ENCODE results near the gene SMPDL3A.
A peak's percentile ranks its signal among the peaks of the same experiment; 100 is the strongest.

The SMPDL3A gene

DNA sequence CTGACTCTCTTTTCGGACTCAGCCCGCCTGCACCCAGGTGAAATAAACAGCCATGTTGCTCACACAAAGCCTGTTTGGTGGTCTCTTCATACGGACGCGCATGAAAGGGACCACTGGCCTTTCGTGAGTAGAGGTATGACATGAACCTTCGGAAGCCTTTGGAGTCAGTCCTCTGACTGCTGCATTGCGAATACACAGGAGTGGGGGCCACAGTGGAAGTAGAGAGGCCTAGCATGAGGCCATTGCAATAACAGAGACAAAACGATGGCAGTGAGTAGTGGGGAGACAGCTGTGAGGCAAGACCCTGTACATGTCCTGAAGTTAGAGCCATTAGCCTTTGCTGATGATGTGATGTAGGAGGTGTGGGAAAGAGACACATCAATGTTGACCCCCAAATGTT is 56.4 kb downstream of the SMPDL3A start:
- no peak overlapping the region for H3K4me3 ChIP-seq
- TF ChIP-seq Cebpa-rat (IDR thresholded peaks at IDR 0.05) = no peak
- no peak overlapping the region for H3K27ac ChIP-seq
- no peak overlapping the region for H3K9ac ChIP-seq
- H3K36me3 ChIP-seq = no peaks in the 10 kb centered on the region
- H4K20me1 ChIP-seq = no peaks in the 10 kb centered on the region
- no peak overlapping the region for H3K4me2 ChIP-seq
- H3K9me3 ChIP-seq = peaks cover 3% of the 10 kb centered on the region; the same call in 1 of the 2 replicates
- no peaks in the 10 kb centered on the region for H3K4me1 ChIP-seq
- no peaks in the 10 kb centered on the region for H3K27me3 ChIP-seq

GRCh38 chr6:122845916-122846612 is 57.0 kb downstream of the SMPDL3A start:
- Histone ChIP-seq H3K4me1 (no peaks in the 10 kb centered on the region), H3K4me2 (no peak overlapping the region), H3K9ac (no peak overlapping the region), H3K9me3 (peaks cover 8% of the 10 kb centered on the region; the same call in 1 of the 2 replicates), H3K27ac (no peak overlapping the region), H3K27me3 (no peaks in the 10 kb centered on the region), H3K4me3 (no peak overlapping the region), H3K36me3 (no peaks in the 10 kb centered on the region), H4K20me1 (no peaks in the 10 kb centered on the region)
- TF ChIP-seq Cebpa-rat (IDR thresholded peaks at IDR 0.05) = no peak

DNA sequence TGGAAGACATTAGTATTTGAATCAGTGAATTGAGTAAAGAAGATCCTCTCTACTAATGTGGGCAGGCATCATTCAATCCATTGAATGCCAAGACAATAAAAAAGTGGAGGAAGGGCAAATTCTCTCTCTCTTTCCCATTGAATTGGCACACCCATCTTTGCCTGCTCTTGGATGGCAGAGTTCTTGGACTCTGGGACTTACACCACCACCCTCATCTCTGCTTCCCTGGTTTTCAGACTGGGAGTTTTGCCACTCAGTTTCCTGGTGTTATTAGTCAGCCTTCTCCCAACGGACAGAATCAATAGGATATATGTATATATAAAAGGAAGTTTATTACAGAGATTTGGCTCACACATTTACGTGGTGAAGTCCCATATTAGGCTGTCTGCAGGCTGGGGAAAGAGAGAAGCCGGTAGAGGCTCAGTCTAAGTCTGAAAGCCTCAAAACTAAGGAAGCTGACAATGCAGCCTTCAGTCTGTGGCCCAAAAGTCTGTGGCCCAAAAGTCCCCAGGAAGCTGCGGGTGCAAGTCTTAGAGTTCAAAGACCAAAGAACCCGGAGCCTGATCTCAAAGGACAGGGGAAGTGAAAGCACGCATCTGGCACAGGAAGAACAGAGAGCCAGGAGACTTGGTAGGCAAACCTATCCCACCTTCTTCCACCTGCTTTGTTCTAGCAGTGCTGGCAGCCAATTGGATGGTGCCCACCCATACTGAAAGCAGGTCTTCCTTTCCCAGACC is 64.4 kb downstream of the SMPDL3A start:
- H3K36me3 ChIP-seq = no peaks in the 10 kb centered on the region
- no peaks in the 10 kb centered on the region for H4K20me1 ChIP-seq
- TF ChIP-seq Cebpa-rat (IDR thresholded peaks at IDR 0.05) = no peak
- H3K4me2 ChIP-seq = peak overlapping the region; percentile 36
- H3K4me1 ChIP-seq = peaks cover 11% of the 10 kb centered on the region
- H3K9ac ChIP-seq = no peak overlapping the region
- no peak overlapping the region for H3K27ac ChIP-seq
- peaks cover 8% of the 10 kb centered on the region; the same call in 1 of the 2 replicates for H3K9me3 ChIP-seq
- H3K4me3 ChIP-seq = no peak overlapping the region
- H3K27me3 ChIP-seq = no peaks in the 10 kb centered on the region

Data from BLaER1 (cell line).